ENCODE data around the gene HINT2. TPM values are rescaled to one million over a fixed set of nuclear protein-coding genes. Genes with fewer than 3 reads are reported as not detected.
A peak's percentile ranks its signal among the peaks of the same experiment; 100 is the strongest.

Gene HINT2
- total and polyA plus RNA-seq, 2 experiments from 2014 or later = 30.6 to 50.7 TPM

- peak overlapping the region; percentile 54 for H3K9ac ChIP-seq
- 0 out of 2 replicates have a peak overlapping the region, but pooled peaks have one; percentile 12 for H3K4me3 ChIP-seq
- H2AFZ ChIP-seq = no peak overlapping the region
- DNase-seq = peak; percentile 99
- H3K36me3 ChIP-seq (ENCODE audit: low read depth) = no peaks in the 10 kb centered on the region; the same call in 1 of the 2 replicates
- H3K4me1 ChIP-seq (ENCODE audit: insufficient read depth) = peaks cover 35% of the 10 kb centered on the region
- 23 to 25% methylated on average over 4 of the region's 4 CpGs for WGBS, 2 experiments (ENCODE audit: low coverage in 1 of 2, low lambda C conversion rate in 2 of 2, missing lambda C conversion rate in 2 of 2)
- no peaks in the 10 kb centered on the region for H3K27me3 ChIP-seq (replicated peaks; ENCODE audit: insufficient read depth)
- H3K4me2 ChIP-seq (ENCODE audit: unreplicated experiment) = peak overlapping the region; percentile 56
- H3K9me2 ChIP-seq (ENCODE audit: insufficient read depth) = no peaks in the 10 kb centered on the region
- H3F3A ChIP-seq (ENCODE audit: insufficient read depth) = peaks cover 47% of the 10 kb centered on the region
- no peaks in the 10 kb centered on the region for H3K79me2 ChIP-seq (ENCODE audit: insufficient read depth)
- no peaks in the 10 kb centered on the region for H3K9me3 ChIP-seq (ENCODE audit: low read depth)
- H3K27ac ChIP-seq = peak overlapping the region; percentile 81
- TF ChIP-seq EZH2phosphoT487 (IDR thresholded peaks at IDR 0.05; ENCODE audit: insufficient read depth, low read depth) (no peak), EZH2 (IDR thresholded peaks at IDR 0.05; ENCODE audit: insufficient read depth, poor library complexity, severe bottlenecking) (no peak)
- H4K20me1 ChIP-seq (ENCODE audit: insufficient read depth) = no peaks in the 10 kb centered on the region
- in situ Hi-C loops (cut with MboI) = no loop called here
Measured at GRCh38 chr9:35847792-35848572, 33.1 kb upstream of the HINT2 start.

GRCh38 chr9:35845824-35846771 is 31.3 kb upstream of the HINT2 start:
- Histone ChIP-seq H3K27me3 (replicated peaks; ENCODE audit: insufficient read depth) (no peaks in the 10 kb centered on the region), H3K9ac (no peak overlapping the region), H3K36me3 (ENCODE audit: low read depth) (no peaks in the 10 kb centered on the region; the same call in 1 of the 2 replicates), H3K9me2 (ENCODE audit: insufficient read depth) (no peaks in the 10 kb centered on the region), H3K79me2 (ENCODE audit: insufficient read depth) (no peaks in the 10 kb centered on the region), H3K27ac (no peak overlapping the region), H4K20me1 (ENCODE audit: insufficient read depth) (no peaks in the 10 kb centered on the region), H3K4me1 (ENCODE audit: insufficient read depth) (peaks cover 35% of the 10 kb centered on the region), H3K4me2 (ENCODE audit: unreplicated experiment) (no peak overlapping the region), H3K9me3 (ENCODE audit: low read depth) (no peaks in the 10 kb centered on the region), H2AFZ (no peak overlapping the region), H3F3A (ENCODE audit: insufficient read depth) (peaks cover 50% of the 10 kb centered on the region), H3K4me3 (no peak overlapping the region)
- no peak for TF ChIP-seq EZH2 (IDR thresholded peaks at IDR 0.05; ENCODE audit: insufficient read depth, poor library complexity, severe bottlenecking)
- TF ChIP-seq EZH2phosphoT487 (IDR thresholded peaks at IDR 0.05; ENCODE audit: insufficient read depth, low read depth) = no peak
- 81 to 85% methylated on average over 38 to 53 of the region's 53 CpGs for WGBS, 2 experiments (ENCODE audit: low coverage in 1 of 2, low lambda C conversion rate in 2 of 2, missing lambda C conversion rate in 2 of 2)
- DNase-seq = no peak
- in situ Hi-C loops (cut with MboI) = no loop called here

DNA sequence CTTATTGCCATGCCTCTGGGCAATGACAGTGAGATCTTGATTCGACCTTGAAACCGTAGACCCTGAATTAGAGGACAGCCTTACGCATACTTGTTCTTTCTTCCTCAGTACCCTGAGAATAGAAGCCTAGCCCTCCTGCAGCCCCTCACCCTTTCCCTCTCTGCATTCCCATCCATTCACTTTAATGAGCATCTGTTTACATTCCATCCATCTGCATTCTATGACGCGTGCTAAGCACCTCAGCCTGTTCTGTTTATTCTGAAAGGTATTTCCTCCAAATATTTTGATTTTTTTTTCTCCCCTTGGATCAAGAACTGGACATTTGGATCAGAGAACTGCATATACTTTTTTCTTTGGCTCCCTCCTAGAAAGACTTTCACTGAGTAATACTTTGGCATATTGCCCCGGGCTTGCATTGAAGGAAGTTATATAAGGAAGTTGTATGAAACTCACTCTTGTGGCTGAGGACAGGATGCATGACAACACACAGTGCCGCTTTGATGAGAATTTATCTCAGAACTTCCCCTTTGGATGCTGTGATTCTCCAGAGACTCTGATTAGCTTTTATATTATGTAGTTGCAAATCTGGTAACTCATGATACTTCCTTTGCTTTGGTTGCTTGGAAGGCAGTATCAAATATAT is 29.9 kb upstream of the HINT2 start:
- Histone ChIP-seq H3K36me3 (ENCODE audit: low read depth) (no peaks in the 10 kb centered on the region; the same call in 1 of the 2 replicates), H3K4me1 (ENCODE audit: insufficient read depth) (peaks cover 35% of the 10 kb centered on the region), H3K9ac (peak overlapping the region; percentile 20), H3K9me3 (ENCODE audit: low read depth) (no peaks in the 10 kb centered on the region), H3K4me2 (ENCODE audit: unreplicated experiment) (peak overlapping the region; percentile 41), H3K27me3 (replicated peaks; ENCODE audit: insufficient read depth) (no peaks in the 10 kb centered on the region), H3K79me2 (ENCODE audit: insufficient read depth) (no peaks in the 10 kb centered on the region), H3F3A (ENCODE audit: insufficient read depth) (peaks cover 50% of the 10 kb centered on the region), H3K27ac (peak overlapping the region; percentile 68), H3K4me3 (no peak overlapping the region), H3K9me2 (ENCODE audit: insufficient read depth) (no peaks in the 10 kb centered on the region), H4K20me1 (ENCODE audit: insufficient read depth) (no peaks in the 10 kb centered on the region), H2AFZ (no peak overlapping the region)
- WGBS, 2 experiments (ENCODE audit: low coverage in 1 of 2, low lambda C conversion rate in 2 of 2, missing lambda C conversion rate in 2 of 2) = 2 to 3% methylated on average over 7 of the region's 7 CpGs
- DNase-seq = peak; percentile 97
- TF ChIP-seq EZH2 (IDR thresholded peaks at IDR 0.05; ENCODE audit: insufficient read depth, poor library complexity, severe bottlenecking) = no peak
- TF ChIP-seq EZH2phosphoT487 (IDR thresholded peaks at IDR 0.05; ENCODE audit: insufficient read depth, low read depth) = 0 out of 2 replicates have a peak, but pooled peaks have one; percentile 58
- in situ Hi-C loops (cut with MboI) = no loop called here

DNA sequence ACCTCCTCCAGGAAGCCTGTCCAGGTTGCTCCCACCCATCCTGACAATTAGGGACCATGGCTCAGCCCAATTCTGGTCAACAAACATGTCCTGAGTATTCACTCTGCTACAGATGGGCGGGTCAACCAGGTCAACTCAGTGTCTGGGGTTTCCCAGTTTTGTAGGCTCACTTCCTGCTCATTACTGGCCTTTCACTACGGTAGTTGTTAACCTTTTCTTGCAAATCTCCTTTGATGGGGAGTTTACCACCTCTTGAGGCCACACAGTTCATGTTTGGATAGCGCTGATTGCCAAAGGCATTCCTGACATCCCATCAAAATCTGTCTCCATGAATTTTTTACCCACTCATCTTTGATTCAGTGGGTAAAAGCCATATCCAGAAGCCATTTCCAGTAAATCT is 28.0 kb upstream of the HINT2 start:
- 78 to 80% methylated on average over 3 of the region's 3 CpGs for WGBS, 2 experiments (ENCODE audit: low coverage in 1 of 2, low lambda C conversion rate in 2 of 2, missing lambda C conversion rate in 2 of 2)
- Histone ChIP-seq H3K4me1 (ENCODE audit: insufficient read depth) (peaks cover 26% of the 10 kb centered on the region), H3F3A (ENCODE audit: insufficient read depth) (peaks cover 36% of the 10 kb centered on the region), H3K9me2 (ENCODE audit: insufficient read depth) (no peaks in the 10 kb centered on the region), H3K27ac (no peak overlapping the region), H3K79me2 (ENCODE audit: insufficient read depth) (no peaks in the 10 kb centered on the region), H3K9me3 (ENCODE audit: low read depth) (no peaks in the 10 kb centered on the region), H4K20me1 (ENCODE audit: insufficient read depth) (no peaks in the 10 kb centered on the region), H3K36me3 (ENCODE audit: low read depth) (no peaks in the 10 kb centered on the region), H3K4me3 (no peak overlapping the region), H2AFZ (no peak overlapping the region), H3K27me3 (replicated peaks; ENCODE audit: insufficient read depth) (no peaks in the 10 kb centered on the region), H3K4me2 (ENCODE audit: unreplicated experiment) (no peak overlapping the region), H3K9ac (no peak overlapping the region)
- no peak for TF ChIP-seq EZH2 (IDR thresholded peaks at IDR 0.05; ENCODE audit: insufficient read depth, poor library complexity, severe bottlenecking)
- TF ChIP-seq EZH2phosphoT487 (IDR thresholded peaks at IDR 0.05; ENCODE audit: insufficient read depth, low read depth) = no peak
- in situ Hi-C loops (cut with MboI) = no loop called here
- no peak for DNase-seq
